Measurements from ENCODE around the gene BICRA.

- TF ChIP-seq POLR2AphosphoS5 (IDR thresholded peaks at IDR 0.05; ENCODE audit: borderline replicate concordance, low read depth, low read length) = no peak
- no peak for TF ChIP-seq EZH2 (IDR thresholded peaks at IDR 0.05)
Measured at GRCh38 chr19:47560999-47561398, 47.9 kb upstream of the BICRA start.

Data from SK-N-MC (cell line).